Measurements from ENCODE around the gene PNMA3. TPM values are rescaled to one million over a fixed set of nuclear protein-coding genes. Genes with fewer than 3 reads are reported as not detected.
"Not testable (repeated sequence)": the region's sequence is repeated elsewhere in the genome, so short reads cannot be mapped to it uniquely, and the experiment has no call there.

PNMA3 gene
- total RNA-seq, 1 donor from 2014 or later = 2.9 TPM

GRCh38 chrX:153063315-153063714, 7.0 kb downstream of the PNMA3 start:
- Histone ChIP-seq H3K9me3 (ENCODE audit: low read depth) (no peaks in the 10 kb centered on the region), H3K4me1 (no peaks in the 10 kb centered on the region), H4K20me1 (ENCODE audit: low read depth) (no peaks in the 10 kb centered on the region), H3K36me3 (no peaks in the 10 kb centered on the region), H3K27ac (no peak overlapping the region), H3K79me2 (ENCODE audit: low read depth) (no peaks in the 10 kb centered on the region), H3K27me3 (no peaks in the 10 kb centered on the region), H3K4me2 (no peak overlapping the region), H3K9ac (no peak overlapping the region), H3K4me3 (no peak overlapping the region), H2AFZ (replicated peaks) (no peak overlapping the region), H3F3A (ENCODE audit: low read depth) (no peaks in the 10 kb centered on the region)
- DNase-seq (ENCODE audit: low spot score) = no peak
- peaks cover 1% of the 10 kb centered on the region for H3K36me3 Mint-ChIP-seq
- TF ChIP-seq EZH2 (IDR thresholded peaks at IDR 0.05) = no peak
- no peak for TF ChIP-seq EZH2phosphoT487 (IDR thresholded peaks at IDR 0.05)
- no peak for TF ChIP-seq CTCF (IDR thresholded peaks at IDR 0.05)
- H3K9me3 Mint-ChIP-seq = peaks cover 4% of the 10 kb centered on the region
- H3K27ac Mint-ChIP-seq = no peak overlapping the region
- H3K27me3 Mint-ChIP-seq (ENCODE audit: insufficient read depth, low read depth) = peaks cover 12% of the 10 kb centered on the region
- H3K4me3 Mint-ChIP-seq = no peak overlapping the region
- H3K4me1 Mint-ChIP-seq = peaks cover 5% of the 10 kb centered on the region

- TF ChIP-seq EZH2phosphoT487 (IDR thresholded peaks at IDR 0.05) (no peak), EZH2 (IDR thresholded peaks at IDR 0.05) (no peak), CTCF (IDR thresholded peaks at IDR 0.05) (no peak)
- H3K79me2 ChIP-seq (ENCODE audit: low read depth) = no peaks in the 10 kb centered on the region
- DNase-seq (ENCODE audit: low spot score) = no peak
- Mint-ChIP-seq H3K4me1 (peaks cover 5% of the 10 kb centered on the region), H3K9me3 (peaks cover 4% of the 10 kb centered on the region), H3K4me3 (no peak overlapping the region), H3K27me3 (ENCODE audit: insufficient read depth, low read depth) (peaks cover 11% of the 10 kb centered on the region), H3K27ac (no peak overlapping the region), H3K36me3 (peaks cover 1% of the 10 kb centered on the region)
- no peaks in the 10 kb centered on the region for H3K36me3 ChIP-seq
- H3K4me3 ChIP-seq = no peak overlapping the region
- H2AFZ ChIP-seq (replicated peaks) = no peak overlapping the region
- H3K27me3 ChIP-seq = no peaks in the 10 kb centered on the region
- no peaks in the 10 kb centered on the region for H3F3A ChIP-seq (ENCODE audit: low read depth)
- no peak overlapping the region for H3K27ac ChIP-seq
- no peaks in the 10 kb centered on the region for H3K9me3 ChIP-seq (ENCODE audit: low read depth)
- H4K20me1 ChIP-seq (ENCODE audit: low read depth) = no peaks in the 10 kb centered on the region
- H3K4me2 ChIP-seq = no peak overlapping the region
- H3K4me1 ChIP-seq = no peaks in the 10 kb centered on the region
- H3K9ac ChIP-seq = no peak overlapping the region
Measured at GRCh38 chrX:153064061-153064460, 7.8 kb downstream of the PNMA3 start.

GRCh38 chrX:153065389-153065788, 9.1 kb downstream of the PNMA3 start:
- no peaks in the 10 kb centered on the region for H3K27me3 ChIP-seq
- Mint-ChIP-seq H3K4me3 (no peak overlapping the region), H3K27me3 (ENCODE audit: insufficient read depth, low read depth) (peaks cover 11% of the 10 kb centered on the region)

DNA sequence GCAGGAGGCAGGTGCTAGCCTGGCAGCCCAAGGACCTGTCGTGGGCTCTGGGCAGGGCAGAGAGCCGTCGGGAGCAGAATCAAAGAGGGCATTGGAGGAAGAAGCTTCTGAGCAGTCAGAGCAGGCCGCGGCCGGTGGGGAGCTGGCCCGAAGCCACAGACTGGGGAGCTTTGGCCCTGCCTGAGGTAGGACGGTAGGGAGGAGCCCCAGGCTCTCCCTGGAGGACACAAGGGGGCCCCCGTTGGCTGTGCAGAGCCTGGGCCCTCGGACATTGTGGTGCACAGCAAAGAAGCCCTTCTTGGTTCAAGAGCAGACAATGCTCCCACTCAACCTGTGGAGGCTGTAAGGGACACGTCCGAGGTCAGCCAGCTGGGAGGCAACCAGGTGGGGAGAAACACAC, 10.1 kb downstream of the PNMA3 start:
- not testable (repeated sequence) for H3K9me3 Mint-ChIP-seq; H3K4me1 ChIP-seq; H3K27ac Mint-ChIP-seq; H3K27me3 ChIP-seq; H3K27ac ChIP-seq; H3K9ac ChIP-seq; DNase-seq (ENCODE audit: low spot score); H3K4me3 ChIP-seq; H3K36me3 ChIP-seq; H3K36me3 Mint-ChIP-seq; H3K79me2 ChIP-seq (ENCODE audit: low read depth); H3K9me3 ChIP-seq (ENCODE audit: low read depth); H3K4me3 Mint-ChIP-seq; H2AFZ ChIP-seq (replicated peaks); H3F3A ChIP-seq (ENCODE audit: low read depth); H4K20me1 ChIP-seq (ENCODE audit: low read depth); H3K4me1 Mint-ChIP-seq; H3K4me2 ChIP-seq
- H3K27me3 Mint-ChIP-seq (ENCODE audit: insufficient read depth, low read depth) = peaks cover 11% of the 10 kb centered on the region

More at GRCh38 chrX:153065389-153065788, 9.1 kb downstream of the PNMA3 start:
- no peak for DNase-seq (ENCODE audit: low spot score)
- Histone ChIP-seq H3K4me2 (no peak overlapping the region), H3K4me1 (no peaks in the 10 kb centered on the region), H2AFZ (replicated peaks) (no peak overlapping the region), H3K27ac (no peak overlapping the region), H4K20me1 (ENCODE audit: low read depth) (no peaks in the 10 kb centered on the region), H3K36me3 (no peaks in the 10 kb centered on the region), H3K9me3 (ENCODE audit: low read depth) (no peaks in the 10 kb centered on the region), H3K79me2 (ENCODE audit: low read depth) (no peaks in the 10 kb centered on the region), H3F3A (ENCODE audit: low read depth) (no peaks in the 10 kb centered on the region), H3K9ac (no peak overlapping the region), H3K4me3 (no peak overlapping the region)
- no peaks in the 10 kb centered on the region for H3K36me3 Mint-ChIP-seq
- TF ChIP-seq EZH2 (IDR thresholded peaks at IDR 0.05) = no peak
- TF ChIP-seq CTCF (IDR thresholded peaks at IDR 0.05) = no peak
- TF ChIP-seq EZH2phosphoT487 (IDR thresholded peaks at IDR 0.05) = no peak
- peaks cover 5% of the 10 kb centered on the region for H3K4me1 Mint-ChIP-seq
- peaks cover 2% of the 10 kb centered on the region for H3K9me3 Mint-ChIP-seq
- no peak overlapping the region for H3K27ac Mint-ChIP-seq

GRCh38 chrX:153071909-153072583, 15.8 kb downstream of the PNMA3 start, which contains the start of gene PNMA6A:
Gene PNMA6A, plus strand, starts transcription at chrX:153072454. Its CDS starts 609 bp downstream, at chrX:153073063.
- not testable (repeated sequence) for H3K27ac Mint-ChIP-seq; H3K27me3 ChIP-seq; H3K27ac ChIP-seq; H3K36me3 Mint-ChIP-seq; H3F3A ChIP-seq (ENCODE audit: low read depth); H3K4me3 ChIP-seq; H3K27me3 Mint-ChIP-seq (ENCODE audit: insufficient read depth, low read depth); H3K9ac ChIP-seq; H3K4me2 ChIP-seq; H3K9me3 ChIP-seq (ENCODE audit: low read depth); H2AFZ ChIP-seq (replicated peaks); H3K9me3 Mint-ChIP-seq; H4K20me1 ChIP-seq (ENCODE audit: low read depth); DNase-seq (ENCODE audit: low spot score); H3K4me1 Mint-ChIP-seq; H3K79me2 ChIP-seq (ENCODE audit: low read depth); H3K4me1 ChIP-seq; H3K36me3 ChIP-seq; H3K4me3 Mint-ChIP-seq

DNA sequence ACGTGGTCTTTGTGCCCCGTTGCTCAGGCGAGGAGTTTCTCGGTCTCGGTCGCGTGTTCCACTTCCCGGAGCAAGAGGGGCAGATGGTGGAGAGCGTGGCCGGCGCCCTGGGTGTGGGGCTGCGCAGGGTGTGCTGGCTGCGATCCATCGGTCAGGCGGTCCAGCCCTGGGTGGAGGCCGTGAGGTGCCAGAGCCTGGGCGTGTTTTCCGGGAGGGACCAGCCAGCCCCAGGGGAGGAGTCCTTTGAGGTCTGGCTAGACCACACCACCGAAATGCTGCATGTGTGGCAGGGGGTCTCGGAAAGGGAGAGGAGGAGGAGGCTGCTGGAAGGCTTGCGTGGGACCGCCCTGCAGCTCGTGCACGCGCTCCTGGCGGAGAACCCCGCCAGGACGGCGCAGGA, 17.1 kb downstream of the PNMA3 start:
- not testable (repeated sequence) for H3K4me3 ChIP-seq; H3K27ac Mint-ChIP-seq; DNase-seq (ENCODE audit: low spot score); H3K4me3 Mint-ChIP-seq; H3K4me1 ChIP-seq; H4K20me1 ChIP-seq (ENCODE audit: low read depth); H3K4me2 ChIP-seq; H3K27ac ChIP-seq; H2AFZ ChIP-seq (replicated peaks); H3K27me3 ChIP-seq; H3K4me1 Mint-ChIP-seq; H3K9me3 Mint-ChIP-seq; H3K9ac ChIP-seq; H3K9me3 ChIP-seq (ENCODE audit: low read depth); H3K36me3 ChIP-seq; H3K27me3 Mint-ChIP-seq (ENCODE audit: insufficient read depth, low read depth); H3K36me3 Mint-ChIP-seq; H3K79me2 ChIP-seq (ENCODE audit: low read depth); H3F3A ChIP-seq (ENCODE audit: low read depth)

Data from neural progenitor cell (in vitro differentiated cells).